GM19240 (cell line): ENCODE results near the gene RPL36A.
A peak's percentile ranks its signal among the peaks of the same experiment; 100 is the strongest.

Experiments
- DNase-seq: peaks from one replicate; pipeline ENCODE4 v3.0.0; 2011; ENCODE audit warnings: low spot score; ENCODE audit not compliant: insufficient read length

RPL36A gene

GRCh38 chrX:101393530-101394305, 2.9 kb downstream of the RPL36A start:
- no peak for DNase-seq

DNA sequence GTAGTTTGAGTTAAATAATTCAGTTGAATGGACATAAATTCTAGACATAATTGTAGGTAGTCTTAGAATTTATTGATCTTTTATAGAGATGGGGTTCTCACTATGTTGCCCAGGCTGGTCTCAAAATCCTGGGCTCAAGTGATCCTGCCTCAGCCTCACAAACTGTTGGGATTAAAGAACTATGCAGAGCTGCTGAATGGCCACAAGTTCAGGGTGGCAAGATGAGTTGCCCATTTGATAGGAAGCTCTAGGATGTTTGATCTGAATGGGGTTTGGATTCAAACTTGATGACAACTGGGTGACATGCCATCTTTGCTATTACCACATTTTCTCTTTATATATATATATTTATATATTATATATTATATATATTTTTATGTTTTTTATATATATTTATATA, 3.6 kb downstream of the RPL36A start:
- DNase-seq, result no peak

GRCh38 chrX:101395789-101396188, 5.0 kb downstream of the RPL36A start:
- no peak for DNase-seq

DNA sequence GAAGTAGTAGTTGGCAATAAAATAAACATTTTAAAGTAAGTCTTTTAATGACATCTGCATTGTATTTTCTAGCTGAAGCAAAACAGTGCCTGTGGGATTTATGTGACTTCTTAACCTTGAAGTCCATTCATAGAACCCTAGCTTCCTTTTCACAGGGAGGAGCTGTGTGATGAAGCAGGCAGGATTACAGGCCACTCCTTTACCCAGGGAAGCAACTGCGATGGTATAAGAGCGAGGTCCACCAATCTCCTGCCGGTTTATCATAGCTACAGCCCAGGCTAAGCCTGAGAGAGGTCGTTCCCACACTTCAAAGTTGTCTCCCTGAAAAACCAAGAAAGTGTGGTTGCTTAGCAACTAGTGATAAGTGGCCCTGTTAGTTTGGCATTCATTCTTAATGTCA, 7.0 kb downstream of the RPL36A start:
- DNase-seq, result no peak

- DNase-seq, result no peak
Measured at GRCh38 chrX:101398694-101399093, 7.9 kb downstream of the RPL36A start.

DNA sequence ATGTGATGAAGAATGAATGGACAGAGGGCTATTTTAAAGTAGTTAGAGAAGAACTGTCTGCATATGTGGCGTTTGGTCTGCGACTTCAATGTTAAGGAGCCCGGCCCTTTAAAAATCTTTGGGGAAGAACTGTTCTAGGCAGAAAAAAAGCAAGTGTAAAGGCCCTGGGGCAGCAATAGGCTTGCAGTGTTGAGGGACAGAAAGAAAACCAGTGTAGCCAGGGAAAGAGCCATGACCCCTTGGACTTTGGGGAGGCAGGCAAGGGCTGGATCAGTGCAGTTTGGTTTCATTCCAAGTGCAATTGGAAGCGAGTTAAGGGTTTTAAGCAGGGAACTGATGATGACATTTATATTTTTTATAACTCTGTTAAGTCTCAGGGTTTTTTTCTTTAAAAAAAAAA, 9.0 kb downstream of the RPL36A start:
- DNase-seq, result no peak

DNA sequence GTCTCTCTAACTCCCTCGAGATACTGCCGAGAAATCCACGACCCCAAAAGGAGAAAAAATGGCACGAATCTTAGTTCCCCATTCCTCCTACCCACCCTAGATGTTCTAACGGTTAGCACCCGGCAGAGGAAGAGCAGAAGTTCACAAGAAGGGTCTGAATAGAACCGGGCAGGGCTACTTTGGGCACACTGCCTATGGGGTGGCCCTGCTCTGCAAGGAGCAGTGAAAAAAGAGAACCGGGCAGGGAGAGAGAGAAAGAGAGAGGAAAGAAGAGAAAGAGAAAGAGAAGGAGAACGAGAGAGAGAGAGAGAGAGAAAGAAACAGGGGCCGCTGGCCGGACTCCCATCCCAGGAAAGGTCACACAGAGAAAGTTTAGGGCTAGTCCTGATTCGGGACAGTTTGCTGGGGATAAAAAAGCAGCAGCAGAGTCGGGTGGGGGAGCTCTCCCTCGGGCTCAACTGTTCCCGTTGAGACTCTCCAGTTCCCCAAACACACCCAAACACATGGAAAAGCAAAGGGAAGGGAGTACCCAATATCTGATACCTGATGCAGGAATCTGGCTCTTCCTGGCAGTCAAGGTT, 16.4 kb downstream of the RPL36A start:
- DNase-seq, result no peak

- DNase-seq, result no peak
Measured at GRCh38 chrX:101407748-101408531, 17.1 kb downstream of the RPL36A start, which contains the start of the genes GLA and HNRNPH2. GLA (minus strand) TSS chrX:101407925; CDS start chrX:101407903, 22 bp downstream. HNRNPH2 (plus strand) TSS chrX:101408222; CDS start chrX:101411989, 3,767 bp downstream.

GRCh38 chrX:101408532-101408841, 17.7 kb downstream of the RPL36A start:
- DNase-seq, result no peak

DNA sequence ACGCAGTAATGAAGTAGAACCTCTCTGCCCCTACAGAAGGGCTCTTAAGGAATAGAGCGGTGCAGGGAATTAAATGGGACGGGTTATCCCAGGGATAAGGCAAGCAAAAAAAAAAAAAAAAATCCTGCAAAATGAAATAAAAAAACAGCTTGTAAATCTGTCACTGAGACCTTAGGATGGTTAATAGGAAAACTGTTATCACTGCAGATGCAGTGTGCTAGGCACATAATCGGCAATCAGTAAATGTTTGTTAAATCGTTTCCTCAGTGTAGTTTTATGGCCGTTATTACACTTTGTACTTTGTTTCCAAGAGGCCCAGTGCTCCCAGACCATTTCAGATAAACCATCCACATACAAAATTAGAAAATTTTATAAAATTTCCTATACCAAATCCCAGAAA, 18.2 kb downstream of the RPL36A start:
- DNase-seq, result no peak

GRCh38 chrX:101410461-101410860, 19.6 kb downstream of the RPL36A start:
- no peak for DNase-seq

GRCh38 chrX:101411984-101412383, 21.2 kb downstream of the RPL36A start:
- no peak for DNase-seq

DNA sequence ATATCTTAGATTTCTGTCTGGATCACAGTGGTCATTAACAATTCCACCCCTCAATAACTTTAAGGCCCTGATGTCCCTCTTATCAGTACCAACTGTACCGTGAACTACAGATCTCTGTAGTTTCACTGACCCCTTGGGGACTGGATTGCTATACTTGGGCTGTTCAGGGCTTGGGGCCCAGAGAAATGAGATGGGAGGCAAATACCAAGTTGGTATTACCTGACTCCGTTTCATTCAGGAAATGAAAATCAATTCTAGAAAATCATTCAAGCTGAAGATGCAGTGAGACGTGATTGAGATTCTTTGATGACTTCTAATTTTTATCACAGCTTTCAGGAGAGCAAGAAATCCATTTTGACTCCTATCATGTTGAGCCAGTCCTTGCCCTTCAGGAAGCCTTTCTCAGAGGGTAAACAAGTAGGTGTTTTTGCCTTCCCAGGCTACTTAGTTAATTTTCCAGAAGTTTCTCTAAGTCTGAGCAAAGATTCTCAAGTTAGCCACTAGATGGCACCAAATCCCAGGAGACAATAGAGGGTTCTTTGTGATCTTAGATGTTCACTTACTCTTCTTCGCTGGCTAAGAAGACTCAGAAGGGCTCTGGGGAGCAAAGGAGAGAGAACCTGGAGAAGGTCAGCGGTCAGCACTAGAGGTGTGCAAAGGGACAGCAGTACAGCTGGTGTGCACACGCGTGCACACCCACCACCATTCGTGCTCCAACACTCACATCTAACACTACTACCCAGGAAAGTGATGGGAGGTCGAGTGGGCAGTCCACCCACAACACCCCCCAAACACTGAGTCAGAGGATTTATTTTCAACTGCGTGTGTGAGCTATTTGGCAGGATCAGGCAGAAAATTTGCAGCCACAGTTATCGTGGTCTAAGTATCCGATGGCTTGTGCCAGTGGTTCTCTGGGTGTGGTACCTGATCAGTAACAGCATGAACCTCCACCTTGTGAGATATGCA, 24.7 kb downstream of the RPL36A start:
- DNase-seq, result peak; percentile 15

DNA sequence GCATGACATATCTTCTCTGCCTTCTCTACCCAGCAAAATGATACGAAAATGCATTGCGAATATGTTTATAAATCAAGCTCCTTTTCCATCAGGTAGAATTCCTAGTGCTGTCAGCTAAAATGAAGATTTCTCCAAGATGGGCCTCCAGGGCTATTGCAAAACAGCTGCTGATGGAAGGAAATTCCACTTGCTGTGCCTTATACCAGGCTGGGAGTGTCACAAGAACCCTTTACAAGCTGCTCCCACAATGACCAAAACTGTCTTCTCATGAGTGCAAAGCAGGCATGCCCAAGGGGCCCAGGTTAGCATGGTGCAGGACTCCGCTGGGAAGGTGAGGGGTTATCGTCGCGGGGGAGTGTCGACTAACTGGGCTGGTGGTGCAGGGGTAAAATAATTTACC, 25.9 kb downstream of the RPL36A start:
- DNase-seq, result no peak

DNA sequence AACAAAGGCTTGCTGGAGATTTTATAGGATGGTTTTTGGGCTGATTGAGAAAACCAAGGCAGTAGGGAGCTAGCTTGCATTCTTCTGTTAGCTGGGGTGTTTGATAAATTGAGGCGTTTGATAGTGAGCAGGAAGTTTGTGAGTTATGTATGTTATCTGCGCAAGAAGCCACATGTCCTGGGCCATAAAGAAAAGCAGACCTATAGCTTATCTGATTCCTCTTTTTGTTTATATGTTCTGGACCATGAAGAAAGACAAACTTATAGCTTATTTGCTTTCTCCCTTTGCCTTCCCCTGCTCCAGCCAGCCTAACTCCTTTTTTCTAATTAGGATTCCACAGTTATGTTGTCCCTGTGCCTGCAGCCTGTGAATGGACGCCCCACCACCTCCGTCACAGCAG, 26.4 kb downstream of the RPL36A start:
- no peak for DNase-seq

DNA sequence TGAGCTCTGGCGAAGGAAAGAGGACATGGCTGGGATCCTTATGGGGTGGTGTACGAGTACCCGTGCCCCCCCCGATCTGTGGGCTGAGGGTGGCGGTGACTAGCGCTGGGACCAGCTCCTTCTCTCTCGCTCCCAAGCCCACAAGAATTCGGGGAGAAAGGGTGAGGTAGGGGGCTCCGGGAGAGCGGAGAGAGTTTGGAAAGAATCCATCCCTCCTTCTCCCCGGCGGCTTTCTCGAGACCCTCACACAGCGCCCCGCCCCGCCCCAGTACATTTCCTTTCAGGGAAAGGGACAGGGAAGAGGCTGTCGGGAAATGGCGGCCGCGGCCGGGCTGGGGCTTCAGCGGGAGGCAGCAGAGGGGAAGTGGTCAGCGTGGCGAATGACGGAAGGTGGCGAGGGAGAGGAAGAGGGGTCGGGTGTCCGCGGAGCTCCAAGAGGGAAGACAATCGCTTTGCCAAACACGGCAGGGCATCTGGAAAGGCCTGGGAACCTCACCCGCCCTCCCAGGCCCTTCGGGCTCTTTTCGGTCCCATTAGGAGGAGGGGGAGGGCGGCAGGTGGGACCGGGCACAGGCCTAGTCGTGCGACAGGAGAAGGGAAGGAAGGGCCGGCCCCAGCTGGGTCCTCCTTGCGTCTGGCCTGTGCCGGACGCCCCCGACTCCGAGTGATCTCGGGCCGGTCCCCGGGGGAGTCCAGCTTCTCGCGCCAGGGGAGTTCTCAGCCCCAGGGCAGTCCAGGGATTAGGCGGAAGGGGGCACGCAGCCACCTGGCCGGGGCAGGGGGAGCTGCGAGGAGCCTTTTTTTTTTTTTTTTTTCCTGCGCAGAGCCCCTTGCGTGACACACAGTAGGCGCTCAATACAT, 27.4 kb downstream of the RPL36A start:
- no peak for DNase-seq

DNA sequence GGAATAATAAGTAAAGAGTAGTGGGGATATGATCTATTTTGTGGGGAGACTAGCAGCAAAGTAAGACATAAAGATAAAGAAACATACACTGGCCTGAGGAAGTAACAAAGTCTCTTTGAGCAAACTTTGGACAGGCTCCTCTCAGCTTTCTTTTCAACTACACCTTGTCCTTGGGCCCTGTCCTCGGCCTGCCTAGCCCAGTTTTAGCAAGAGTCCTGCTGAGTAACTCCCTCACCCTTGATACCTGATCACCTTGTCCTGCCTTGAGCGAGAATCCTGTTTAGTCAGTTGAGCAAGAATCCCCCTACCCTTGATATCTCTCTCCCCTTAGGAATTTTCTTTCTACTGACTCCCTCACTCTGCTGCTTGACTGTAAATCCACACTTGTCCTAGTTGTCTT, 28.7 kb downstream of the RPL36A start:
- no peak for DNase-seq

GRCh38 chrX:101427954-101428353, 37.1 kb downstream of the RPL36A start:
- DNase-seq, result no peak

- DNase-seq, result no peak
Measured at GRCh38 chrX:101429934-101430333, 39.1 kb downstream of the RPL36A start.

GRCh38 chrX:101430457-101431078, 39.8 kb downstream of the RPL36A start:
- DNase-seq, result no peak
